Measurements from ENCODE around the gene SDHD. TPM values are rescaled to one million over a fixed set of nuclear protein-coding genes. Genes with fewer than 3 reads are reported as not detected.

Gene SDHD
- total and polyA plus RNA-seq, 2 donors (not counting 1 experiment from before 2014, with no cell fraction given): 148 to 186 TPM

- no peak for DNase-seq (ENCODE audit: low read depth in 2 of 2)
- Histone ChIP-seq H2AFZ (ENCODE audit: low read length) (no peak overlapping the region), H3K9ac (ENCODE audit: insufficient read depth, low read length) (no peak overlapping the region), H3K9me3 (ENCODE audit: control insufficient read depth, insufficient read depth, low read depth, low read length) (no peaks in the 10 kb centered on the region), H3K79me2 (ENCODE audit: control insufficient read depth, insufficient read depth, low read length) (no peaks in the 10 kb centered on the region), H3K27me3 (ENCODE audit: control insufficient read depth, insufficient read depth, low read length) (no peaks in the 10 kb centered on the region), H3K27ac (ENCODE audit: insufficient read depth, low read length) (no peak overlapping the region), H3K4me2 (ENCODE audit: extremely low read depth, insufficient read depth, low read length) (no peak overlapping the region), H3K4me3 (replicated peaks in 1 of 4; ENCODE audit: control extremely low read depth in 1 of 4, insufficient read depth in 1 of 4, low read depth in 3 of 4, low read length in 4 of 4) (no peak overlapping the region), H4K20me1 (ENCODE audit: control insufficient read depth, extremely low read depth, insufficient read depth, low read length) (no peaks in the 10 kb centered on the region), H3K4me1 (ENCODE audit: control insufficient read depth, extremely low read depth, insufficient read depth, low read length) (no peaks in the 10 kb centered on the region), H3K36me3 (ENCODE audit: control insufficient read depth, insufficient read depth, low read length) (no peaks in the 10 kb centered on the region)
- TF ChIP-seq CTCF (conservative IDR thresholded peaks at IDR 0.05 in 1 of 2, IDR thresholded peaks at IDR 0.05 in 1 of 2; ENCODE audit: low read depth in 1 of 2, low read length in 2 of 2) (no peak), EZH2 (IDR thresholded peaks at IDR 0.05; ENCODE audit: low read length, missing control alignments) (no peak)
Observed at GRCh38 chr11:112106070-112106469, 19.4 kb downstream of the SDHD start.

DNA sequence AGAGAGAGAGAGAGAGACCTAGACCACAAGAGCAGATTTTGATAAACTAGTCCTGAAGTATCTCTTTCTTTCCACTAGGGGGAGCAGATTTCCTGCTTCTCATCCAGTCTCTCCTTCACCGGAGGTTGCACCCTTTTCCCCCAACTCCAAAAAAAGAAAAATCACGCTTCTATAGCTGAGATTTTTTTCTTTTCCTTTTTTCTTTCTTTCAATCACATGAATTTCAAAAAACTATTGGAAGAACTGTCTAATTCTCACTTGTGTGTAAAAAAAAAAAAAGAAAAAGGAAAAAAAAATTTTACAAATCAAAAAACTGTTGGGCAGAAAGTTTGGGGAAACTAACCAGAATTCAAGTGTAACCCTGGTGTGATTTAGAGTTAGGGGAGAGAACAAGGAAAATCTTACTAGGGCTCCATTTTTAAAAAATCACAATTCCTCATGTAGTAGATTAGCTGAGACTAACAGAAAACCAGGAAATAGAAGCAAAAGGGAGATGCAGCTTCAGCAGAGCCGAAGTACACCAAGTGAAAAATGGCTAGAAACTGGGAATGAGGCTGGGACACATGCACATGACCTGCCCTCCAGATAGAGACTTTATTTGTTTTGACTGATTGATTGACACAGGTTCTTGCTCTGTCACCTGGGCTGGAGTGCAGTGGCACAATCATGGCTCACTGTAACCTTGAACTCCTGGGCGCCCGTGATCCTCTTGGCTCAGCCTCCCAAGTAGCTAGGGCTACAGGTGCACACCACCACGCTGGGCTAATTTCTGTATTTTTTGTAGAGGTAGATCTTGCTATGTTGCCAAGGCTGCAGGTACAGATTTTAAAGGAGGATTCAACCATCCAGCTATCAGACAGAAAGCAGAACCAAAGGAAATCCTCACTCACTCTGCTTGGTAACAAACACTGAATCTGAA lies 27.1 kb downstream of the SDHD start:
- no peak overlapping the region for H3K4me2 ChIP-seq (ENCODE audit: extremely low read depth, insufficient read depth, low read length)

More for the DNA sequence above, 27.1 kb downstream of the SDHD start:
- H3K9me3 ChIP-seq (ENCODE audit: control insufficient read depth, insufficient read depth, low read depth, low read length): no peaks in the 10 kb centered on the region
- no peak overlapping the region for H2AFZ ChIP-seq (ENCODE audit: low read length)
- H3K36me3 ChIP-seq (ENCODE audit: control insufficient read depth, insufficient read depth, low read length): no peaks in the 10 kb centered on the region
- TF ChIP-seq CTCF (conservative IDR thresholded peaks at IDR 0.05 in 1 of 2, IDR thresholded peaks at IDR 0.05 in 1 of 2; ENCODE audit: low read depth in 1 of 2, low read length in 2 of 2) (peak; percentile 58 to 67), EZH2 (IDR thresholded peaks at IDR 0.05; ENCODE audit: low read length, missing control alignments) (no peak)
- H3K4me3 ChIP-seq (replicated peaks in 1 of 4; ENCODE audit: control extremely low read depth in 1 of 4, insufficient read depth in 1 of 4, low read depth in 3 of 4, low read length in 4 of 4): no peak overlapping the region
- H3K9ac ChIP-seq (ENCODE audit: insufficient read depth, low read length): no peak overlapping the region
- H3K79me2 ChIP-seq (ENCODE audit: control insufficient read depth, insufficient read depth, low read length): no peaks in the 10 kb centered on the region
- H4K20me1 ChIP-seq (ENCODE audit: control insufficient read depth, extremely low read depth, insufficient read depth, low read length): no peaks in the 10 kb centered on the region
- peak; percentile 66 to 76 for DNase-seq (ENCODE audit: low read depth in 2 of 2)
- no peaks in the 10 kb centered on the region for H3K4me1 ChIP-seq (ENCODE audit: control insufficient read depth, extremely low read depth, insufficient read depth, low read length)
- no peak overlapping the region for H3K27ac ChIP-seq (ENCODE audit: insufficient read depth, low read length)
- no peaks in the 10 kb centered on the region for H3K27me3 ChIP-seq (ENCODE audit: control insufficient read depth, insufficient read depth, low read length)
